HCT116 (cell line): ENCODE results near the gene HS3ST2. TPM values are rescaled to one million over a fixed set of nuclear protein-coding genes. Genes with fewer than 3 reads are reported as not detected.

Experiments used
- ATAC-seq: fragments of 200-7000 bp; cut with Tn5 transposase; 2 replicates; pipeline ENCODE4 v1.9.1; 2020; ENCODE audit warnings: mild to moderate bottlenecking, moderate library complexity
- BruUV-seq: library from RNA; stranded (reverse); fragments of 400-500 nt; replicated peaks from 2 replicates; lab custom pipeline; 2021; lab: Mats Ljungman, UMichigan
- CTCF ChIA-PET: fragments of 300-600 bp; sonication (Branson Sonifier 250); formaldehyde crosslinking; loops from one replicate; lab custom pipeline; 2021; ENCODE audit warnings: antibody characterized with exemption; lab: Charles Lee
- POLR2A ChIA-PET: fragments of 300-600, 350-600 bp; sonication (Branson Sonifier 250); formaldehyde crosslinking; loops from one replicate; lab custom pipeline; 2021; ENCODE audit warnings: antibody characterized with exemption; lab: Charles Lee
- RAD21 ChIA-PET, 2 experiments: fragments of 300-600 bp; sonication (Branson Sonifier 250); formaldehyde crosslinking; loops; one replicate each; lab custom pipeline; 2023; ENCODE audit warnings: low total read pairs in 2 of 2; ENCODE audit not compliant: uncharacterized antibody in 2 of 2, unreplicated experiment in 2 of 2, low non-redundant PET in 1 of 2; lab: Charles Lee
- DNase-seq: peaks from one replicate; pipeline ENCODE4 v3.0.0-alpha.2; 2010; ENCODE audit warnings: low read depth, low spot score
- H2AFZ ChIP-seq: fragments of 200-600 bp; shearing (Covaris generic), sonication (generic); 2 replicates; pipeline ENCODE4 v1.6.1; 2017; ENCODE audit warnings: low read depth, mixed run types, mixed read lengths, antibody characterized with exemption, low read length; ENCODE audit not compliant: poor library complexity, severe bottlenecking
- H3K27ac ChIP-seq: 2 replicates; pipeline ENCODE4 v1.5.1; 2012; ENCODE audit warnings: low read depth, low read length
- H3K27me3 ChIP-seq: fragments of 200-600 bp; sonication (generic); 2 replicates; pipeline ENCODE4 v1.6.1; 2016; ENCODE audit warnings: mixed run types, low read length, mixed read lengths; ENCODE audit not compliant: insufficient read depth
- H3K36me3 ChIP-seq, 2 experiments: fragments of 200-500 bp in 1 of 2; fragments of 200-600 bp in 1 of 2; sonication (Bioruptor generic) in 1 of 2; sonication (generic) in 1 of 2; 2 replicates each; pipeline versions ENCODE4 v1.5.1 to v1.6.1; 2014 to 2016; ENCODE audit warnings: low read length in 2 of 2, inconsistent platforms in 1 of 2, mixed read lengths in 1 of 2, mixed run types in 1 of 2; ENCODE audit not compliant: insufficient read depth in 2 of 2, control insufficient read depth in 1 of 2
- H3K4me1 ChIP-seq, 2 experiments: fragments of 200-600 bp in 1 of 2; sonication (generic) in 1 of 2; 2 replicates each; pipeline versions ENCODE4 v1.5.1 to v1.6.1; 2012 to 2017; ENCODE audit warnings: low read length in 2 of 2, inconsistent platforms in 1 of 2, mild to moderate bottlenecking in 1 of 2, mixed read lengths in 1 of 2, mixed run types in 1 of 2, moderate library complexity in 1 of 2; ENCODE audit not compliant: insufficient read depth in 2 of 2, control insufficient read depth in 1 of 2
- H3K4me2 ChIP-seq: fragments of 200-600 bp; sonication (generic); 2 replicates; pipeline ENCODE4 v1.6.1; 2017; ENCODE audit warnings: mixed run types, low read length, mixed read lengths
- H3K4me3 ChIP-seq, 2 experiments: fragments of 200-600 bp in 1 of 2; sonication (generic) in 1 of 2; replicated peaks in 1 of 2; 2 replicates each; pipeline ENCODE4 v1.5.1; 2011 to 2016; ENCODE audit warnings: low read length in 2 of 2, control low read depth in 1 of 2, low read depth in 1 of 2, mild to moderate bottlenecking in 1 of 2, mixed read lengths in 1 of 2, mixed run types in 1 of 2
- H3K79me2 ChIP-seq: fragments of 200-600 bp; sonication (generic); 2 replicates; pipeline ENCODE4 v1.6.1; 2017; ENCODE audit warnings: mild to moderate bottlenecking, mixed run types, low read length, moderate library complexity, mixed read lengths; ENCODE audit not compliant: insufficient read depth
- H3K9ac ChIP-seq: fragments of 200-600 bp; sonication (generic); 2 replicates; pipeline ENCODE4 v1.6.1; 2016; ENCODE audit warnings: low read length, mixed read lengths
- H3K9me2 ChIP-seq: fragments of 200-600 bp; sonication (generic), shearing (Covaris generic); 2 replicates; pipeline ENCODE4 v1.6.1; 2017; ENCODE audit warnings: mixed run types, mild to moderate bottlenecking, moderate library complexity; ENCODE audit not compliant: insufficient read depth
- H3K9me3 ChIP-seq, 2 experiments: fragments of 200-500 bp in 1 of 2; fragments of 200-600 bp in 1 of 2; sonication (Bioruptor generic) in 1 of 2; sonication (generic) in 1 of 2; 2 replicates each; pipeline ENCODE4 v1.6.1; 2014 to 2017; ENCODE audit warnings: low read length in 2 of 2, mixed read lengths in 2 of 2, inconsistent platforms in 1 of 2, low read depth in 1 of 2, mild to moderate bottlenecking in 1 of 2, mixed run types in 1 of 2, moderate library complexity in 1 of 2; ENCODE audit not compliant: control insufficient read depth in 1 of 2, insufficient read depth in 1 of 2
- H4K20me1 ChIP-seq: fragments of 200-600 bp; sonication (generic), shearing (Covaris generic); 2 replicates; pipeline ENCODE4 v1.6.1; 2017; ENCODE audit warnings: mixed run types, mild to moderate bottlenecking, moderate library complexity; ENCODE audit not compliant: insufficient read depth
- CBX3 ChIP-seq: IDR thresholded peaks from 2 replicates; pipeline ENCODE4 v1.6.1; 2012; ENCODE audit warnings: low read depth
- CEBPB ChIP-seq: IDR thresholded peaks from 2 replicates; pipeline ENCODE4 v1.6.1; 2012; ENCODE audit warnings: low read depth
- EGR1 ChIP-seq: IDR thresholded peaks from 2 replicates; pipeline ENCODE4 v1.6.1; 2012; ENCODE audit warnings: low read depth
- ELF1 ChIP-seq: IDR thresholded peaks from 2 replicates; pipeline ENCODE4 v1.6.1; 2012; ENCODE audit warnings: low read depth, borderline replicate concordance
- EZH2 ChIP-seq: fragments of 200-600 bp; sonication (generic); IDR thresholded peaks from 2 replicates; pipeline ENCODE4 v1.6.1; 2017; ENCODE audit warnings: antibody characterized with exemption, mixed run types
- EZH2phosphoT487 ChIP-seq: fragments of 200-600 bp; IDR thresholded peaks from 2 replicates; pipeline ENCODE4 v1.6.1; 2018; ENCODE audit warnings: antibody characterized with exemption, borderline replicate concordance
- MAX ChIP-seq: IDR thresholded peaks from 2 replicates; pipeline ENCODE4 v1.6.1; 2012
- POLR2A ChIP-seq: IDR thresholded peaks from 2 replicates; pipeline ENCODE4 v1.7.0; 2011; ENCODE audit warnings: borderline replicate concordance; ENCODE audit not compliant: insufficient read depth, insufficient read length; ENCODE audit errors: extremely low read depth
- POLR2AphosphoS5 ChIP-seq: IDR thresholded peaks from 2 replicates; pipeline ENCODE4 v1.6.1; 2011; ENCODE audit warnings: mild to moderate bottlenecking, low read depth, low read length, moderate library complexity
- RAD21 ChIP-seq: IDR thresholded peaks from 2 replicates; pipeline ENCODE4 v1.6.1; 2012; ENCODE audit warnings: low read depth, mild to moderate bottlenecking
- REST ChIP-seq: IDR thresholded peaks from 2 replicates; pipeline ENCODE4 v1.6.1; 2012; ENCODE audit warnings: low read depth
- SIN3A ChIP-seq: IDR thresholded peaks from 2 replicates; pipeline ENCODE4 v1.6.1; 2012; ENCODE audit warnings: low read depth
- SP1 ChIP-seq: IDR thresholded peaks from 2 replicates; pipeline ENCODE4 v1.6.1; 2012; ENCODE audit warnings: low read depth
- SRF ChIP-seq: IDR thresholded peaks from 2 replicates; pipeline ENCODE4 v1.6.1; 2012; ENCODE audit warnings: low read depth
- YY1 ChIP-seq: IDR thresholded peaks from 2 replicates; pipeline ENCODE4 v1.6.1; 2011; ENCODE audit warnings: low read length, low read depth, moderate library complexity, mild to moderate bottlenecking; ENCODE audit not compliant: insufficient replicate concordance; ENCODE audit errors: extremely low read depth
- ZBTB33 ChIP-seq: IDR thresholded peaks from 2 replicates; pipeline ENCODE4 v1.6.1; 2011; ENCODE audit warnings: mild to moderate bottlenecking, low read length, moderate library complexity; ENCODE audit not compliant: insufficient replicate concordance; ENCODE audit errors: extremely low read depth
- ZFX ChIP-seq: fragments of 450-650 bp; IDR thresholded peaks from 2 replicates; pipeline ENCODE4 v1.6.1; 2017
- ZNF274 ChIP-seq: fragments of 200-500 bp; sonication (Bioruptor generic); IDR thresholded peaks from 2 replicates; pipeline ENCODE4 v1.6.1; 2014; ENCODE audit warnings: mild to moderate bottlenecking, low read depth, low read length, inconsistent platforms
- intact Hi-C: fragments of 100-400 bp; cut with micrococcal nuclease; formaldehyde crosslinking; loops from 2 replicates; pipeline ENCODE4 v1.10.0; 2022
- total RNA-seq: library from RNA; stranded (reverse); gene quantifications from one replicate; pipeline ENCODE4 v1.2.1, GENCODE V29; 2021; ENCODE audit not compliant: unreplicated experiment
- TF ChIP-seq, protein P1 (sequence below): IDR thresholded peaks from 2 replicates; pipeline ENCODE4 v1.6.1; 2012

Gene HS3ST2
- total RNA-seq, 1 experiment from 2014 or later, result not detected

DNA sequence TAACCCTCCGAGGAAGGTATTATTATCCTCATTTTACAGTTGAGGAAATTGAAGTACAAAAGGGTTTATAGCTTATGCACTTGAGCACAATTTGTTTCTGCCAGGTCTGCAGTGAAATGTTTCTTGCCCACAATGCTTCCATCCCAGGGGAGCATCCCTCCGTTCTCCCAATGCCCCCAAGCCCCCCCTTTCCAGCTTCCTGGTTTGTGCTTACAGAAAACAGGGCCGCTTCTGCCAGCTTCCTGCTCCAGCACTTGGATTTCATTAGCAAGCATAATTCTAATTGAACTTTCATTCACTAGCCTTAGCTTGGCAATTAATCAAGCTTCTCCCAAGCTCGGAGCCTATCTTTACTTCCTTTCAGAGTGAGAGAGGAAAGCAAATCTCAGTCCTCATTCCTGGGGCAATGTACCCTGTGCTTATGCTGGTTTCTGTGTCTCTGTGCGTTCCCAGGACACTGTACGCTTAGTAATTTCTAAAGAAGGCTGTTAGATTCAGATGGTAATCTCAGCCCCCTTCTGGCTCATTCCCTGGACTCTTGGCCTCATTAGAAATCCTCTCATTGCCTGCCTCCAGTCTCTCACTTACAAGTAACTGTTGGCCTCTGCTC, 141.6 kb downstream of the HS3ST2 start:
- ChIA-PET POLR2A (no interaction called here), RAD21 (no interaction called here), CTCF (no interaction called here)
- Histone ChIP-seq H3K4me3 (no peak overlapping the region), H3K27me3 (peaks cover 40% of the 10 kb centered on the region), H3K27ac (no peak overlapping the region), H3K4me1 (no peaks in the 10 kb centered on the region), H3K9me3 (no peaks in the 10 kb centered on the region), H3K36me3 (no peaks in the 10 kb centered on the region), H3K9me2 (no peaks in the 10 kb centered on the region), H3K79me2 (no peaks in the 10 kb centered on the region), H3K9ac (no peak overlapping the region), H3K4me2 (no peak overlapping the region), H2AFZ (no peak overlapping the region), H4K20me1 (no peaks in the 10 kb centered on the region)
- TF ChIP-seq SP1 (no peak), SRF (no peak), EGR1 (no peak), POLR2AphosphoS5 (no peak), EZH2 (no peak), POLR2A (no peak), MAX (no peak), ZNF274 (no peak), EZH2phosphoT487 (no peak), RAD21 (no peak), SIN3A (no peak), ZBTB33 (no peak), CEBPB (no peak), YY1 (no peak), CBX3 (no peak), ZFX (no peak), ELF1 (no peak), REST (no peak)
- TF ChIP-seq, protein P1, sequence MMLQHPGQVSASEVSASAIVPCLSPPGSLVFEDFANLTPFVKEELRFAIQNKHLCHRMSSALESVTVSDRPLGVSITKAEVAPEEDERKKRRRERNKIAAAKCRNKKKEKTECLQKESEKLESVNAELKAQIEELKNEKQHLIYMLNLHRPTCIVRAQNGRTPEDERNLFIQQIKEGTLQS, result no peak
- no TSS peak for BruUV-seq
- DNase-seq (no peak), ATAC-seq (no peak)
- intact Hi-C loops, result no loop called here
